Iris pigment epithelial cell (primary cell): ENCODE results near the gene VN1R5.
"Not testable (repeated sequence)": the region's sequence is repeated elsewhere in the genome, so short reads cannot be mapped to it uniquely, and the experiment has no call there.

ENCODE experiments used
- DNase-seq: peaks from one replicate; pipeline ENCODE4 v3.0.0-alpha.2; 2011; ENCODE audit warnings: low read depth

Gene VN1R5

DNA sequence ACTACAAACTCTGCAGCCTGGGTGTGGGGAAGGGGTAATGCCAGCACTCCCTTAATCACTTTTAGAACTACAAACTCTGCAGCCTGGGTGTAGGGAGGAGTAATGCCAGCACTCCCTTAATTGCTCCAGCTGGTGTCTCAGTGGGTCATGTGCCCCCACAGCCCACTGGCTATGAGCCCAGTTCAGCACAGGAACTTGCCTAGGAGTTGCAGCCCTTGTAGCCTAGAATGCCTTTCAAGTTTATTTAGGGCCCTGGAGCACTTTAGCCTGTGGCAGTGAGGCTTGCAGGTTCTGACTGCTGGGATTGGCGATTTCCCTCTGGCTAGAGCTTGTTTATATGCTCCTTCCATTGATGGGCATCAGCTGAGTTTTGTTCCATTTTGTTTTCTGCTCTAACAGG, 17.1 kb downstream of the VN1R5 start:
- no peak for DNase-seq

- DNase-seq: no peak
Observed at GRCh38 chr1:247274605-247275256, 18.9 kb downstream of the VN1R5 start.

GRCh38 chr1:247277191-247277590, 21.3 kb downstream of the VN1R5 start:
- no peak for DNase-seq

- peak; percentile 31 for DNase-seq
Observed at GRCh38 chr1:247281001-247281574, 25.2 kb downstream of the VN1R5 start.

GRCh38 chr1:247286134-247286670, 30.3 kb downstream of the VN1R5 start:
- no peak for DNase-seq

- no peak for DNase-seq
Observed at GRCh38 chr1:247287460-247287859, 31.6 kb downstream of the VN1R5 start.

DNA sequence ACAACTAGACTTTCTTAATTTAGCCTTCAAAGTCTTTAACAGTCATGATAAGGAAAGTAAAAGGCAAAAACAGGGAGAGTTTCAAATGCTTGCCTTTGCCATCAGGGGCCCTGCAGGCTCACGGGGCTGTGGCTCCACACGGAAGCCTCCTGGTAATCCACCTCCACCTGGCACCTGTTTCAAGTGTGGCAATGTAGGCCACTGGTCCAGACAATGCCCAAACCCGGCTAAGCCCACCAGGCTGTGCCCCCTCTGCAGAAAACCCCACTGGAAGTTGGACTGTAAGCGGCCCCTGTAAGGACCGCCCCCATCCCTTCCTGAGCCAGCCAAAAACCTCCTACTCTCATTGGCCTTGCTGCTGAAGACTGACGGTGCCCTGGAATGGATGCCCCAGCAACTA, 32.5 kb downstream of the VN1R5 start:
- no peak for DNase-seq

DNA sequence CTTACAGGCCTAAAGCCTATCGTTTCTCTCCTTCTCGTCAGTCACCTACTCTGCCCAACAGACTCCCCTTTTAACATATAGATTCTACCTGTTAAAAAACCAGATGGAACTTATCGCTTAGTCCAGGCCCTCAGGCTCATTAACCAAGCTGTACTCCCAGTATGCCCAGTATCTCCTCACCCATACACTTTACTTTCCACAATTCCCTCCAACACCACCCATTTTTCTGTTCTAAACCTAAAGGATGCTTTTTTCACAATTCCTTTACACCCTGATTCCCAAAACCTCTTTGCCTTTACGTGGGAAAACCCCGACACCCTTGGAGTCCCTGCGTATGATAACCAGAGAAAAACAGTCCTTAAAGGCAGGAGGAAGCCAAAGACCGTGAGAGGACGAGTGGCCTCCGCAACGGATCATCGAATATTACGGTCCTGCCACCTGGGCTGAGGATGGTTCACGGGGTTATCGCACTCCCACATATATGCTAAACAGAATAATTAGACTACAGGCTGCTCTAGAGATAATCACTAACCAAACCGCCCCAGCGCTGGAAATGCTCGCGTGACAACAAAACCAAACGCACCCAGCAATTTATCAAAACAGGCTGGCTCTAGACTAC, 33.5 kb downstream of the VN1R5 start:
- DNase-seq: not testable (repeated sequence)

GRCh38 chr1:247290576-247290975, 34.7 kb downstream of the VN1R5 start:
- no peak for DNase-seq

DNA sequence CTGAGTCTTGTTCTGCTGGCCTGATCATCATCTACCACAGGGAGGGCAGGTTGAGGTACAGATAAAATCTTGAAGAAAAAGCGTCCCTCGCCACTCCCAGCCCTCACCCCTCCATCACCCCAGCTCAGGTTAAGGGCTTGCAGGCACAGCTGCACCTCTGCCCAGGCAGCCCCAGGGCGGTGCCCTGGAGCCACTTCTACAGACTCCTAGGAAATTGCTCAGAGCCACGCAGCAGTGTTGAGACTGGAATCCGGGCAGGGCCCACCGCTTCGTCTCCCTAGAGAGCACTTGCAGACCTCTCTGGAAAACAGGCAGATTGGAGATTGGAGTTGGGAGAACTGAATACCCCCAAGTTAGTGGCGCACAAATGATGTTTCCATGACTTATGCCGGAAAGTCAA, 35.3 kb downstream of the VN1R5 start:
- DNase-seq: no peak

GRCh38 chr1:247291833-247292561, 36.1 kb downstream of the VN1R5 start:
- DNase-seq: no peak

DNA sequence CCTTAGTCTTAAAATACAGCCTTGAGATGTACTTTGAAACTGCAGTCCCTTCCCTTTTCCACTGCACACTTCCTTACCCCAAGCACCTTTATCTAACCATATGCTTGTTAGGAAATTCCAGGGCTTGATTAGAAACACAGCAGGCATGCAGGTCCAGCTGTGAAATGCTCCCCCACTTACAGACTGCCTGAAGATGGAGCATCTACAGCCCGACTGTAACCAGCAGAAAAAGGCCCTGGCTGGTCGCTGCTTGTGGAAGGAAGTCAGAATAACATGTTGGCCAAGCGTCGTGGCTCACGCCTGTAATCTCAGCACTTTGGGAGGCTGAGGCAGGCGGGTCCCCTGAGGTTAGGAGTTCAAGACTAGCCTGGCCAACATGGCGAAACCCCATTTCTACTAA, 37.2 kb downstream of the VN1R5 start:
- peak; percentile 49 for DNase-seq

GRCh38 chr1:247294282-247294681, 38.4 kb downstream of the VN1R5 start:
- peak; percentile 89 for DNase-seq

GRCh38 chr1:247295274-247295684, 39.4 kb downstream of the VN1R5 start:
- peak; percentile 42 for DNase-seq

DNA sequence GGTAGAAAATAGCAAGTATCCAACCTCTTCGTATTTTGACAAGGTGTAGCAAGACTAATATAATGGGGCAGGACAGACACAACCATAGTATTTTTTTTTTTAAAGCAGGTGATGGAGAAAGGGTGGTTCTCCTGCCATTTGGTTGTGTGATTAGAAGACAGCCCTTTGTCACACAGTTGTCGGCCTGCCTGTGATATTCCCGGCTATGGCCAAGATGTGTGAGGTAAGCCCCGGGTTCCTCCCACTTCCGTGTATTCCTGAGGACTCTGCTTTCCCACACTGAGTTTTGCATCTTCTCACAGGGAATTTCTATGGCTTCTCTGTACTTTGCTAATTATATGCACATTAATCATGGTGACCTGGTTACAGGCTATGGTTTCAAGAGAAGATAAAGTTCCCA, 39.9 kb downstream of the VN1R5 start:
- no peak for DNase-seq

GRCh38 chr1:247296599-247297180, 40.8 kb downstream of the VN1R5 start:
- DNase-seq: no peak

GRCh38 chr1:247297263-247298123, 41.6 kb downstream of the VN1R5 start:
- DNase-seq: no peak

DNA sequence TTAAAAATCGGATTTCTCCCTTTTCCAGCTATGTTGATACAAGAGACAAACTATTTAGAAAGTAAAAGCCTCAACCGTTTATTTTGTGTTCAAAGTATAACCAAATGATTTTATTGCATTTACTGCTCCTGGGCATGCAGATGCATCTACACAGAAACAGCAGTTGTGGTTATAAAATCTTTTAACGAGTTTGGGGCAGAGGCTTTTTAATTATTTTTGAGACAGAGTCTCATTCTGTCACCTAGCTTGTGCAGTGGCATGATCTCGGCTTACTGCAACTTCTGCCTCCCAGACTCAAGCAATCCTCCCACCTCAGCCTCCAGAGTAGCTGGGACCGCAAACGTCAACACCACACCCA, 42.2 kb downstream of the VN1R5 start:
- no peak for DNase-seq

DNA sequence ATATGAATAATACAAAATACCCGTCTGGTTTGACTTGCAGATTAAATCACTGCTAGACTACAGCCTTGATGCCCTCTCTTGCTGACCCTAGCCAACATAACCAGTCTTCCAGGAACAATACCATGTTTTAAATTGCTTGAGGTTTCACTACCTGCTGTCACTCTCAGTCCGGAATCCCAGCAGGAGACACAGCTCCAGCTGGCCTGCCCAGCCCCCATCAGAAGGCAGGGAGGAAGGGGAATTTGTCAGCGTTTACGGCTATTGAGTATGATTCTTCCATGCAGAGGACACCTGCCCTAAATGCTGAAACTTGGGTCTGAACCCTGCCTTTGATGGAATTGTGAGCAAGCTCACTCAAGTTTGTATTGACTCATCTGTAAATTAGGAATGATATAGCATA, 42.8 kb downstream of the VN1R5 start:
- DNase-seq: no peak

DNA sequence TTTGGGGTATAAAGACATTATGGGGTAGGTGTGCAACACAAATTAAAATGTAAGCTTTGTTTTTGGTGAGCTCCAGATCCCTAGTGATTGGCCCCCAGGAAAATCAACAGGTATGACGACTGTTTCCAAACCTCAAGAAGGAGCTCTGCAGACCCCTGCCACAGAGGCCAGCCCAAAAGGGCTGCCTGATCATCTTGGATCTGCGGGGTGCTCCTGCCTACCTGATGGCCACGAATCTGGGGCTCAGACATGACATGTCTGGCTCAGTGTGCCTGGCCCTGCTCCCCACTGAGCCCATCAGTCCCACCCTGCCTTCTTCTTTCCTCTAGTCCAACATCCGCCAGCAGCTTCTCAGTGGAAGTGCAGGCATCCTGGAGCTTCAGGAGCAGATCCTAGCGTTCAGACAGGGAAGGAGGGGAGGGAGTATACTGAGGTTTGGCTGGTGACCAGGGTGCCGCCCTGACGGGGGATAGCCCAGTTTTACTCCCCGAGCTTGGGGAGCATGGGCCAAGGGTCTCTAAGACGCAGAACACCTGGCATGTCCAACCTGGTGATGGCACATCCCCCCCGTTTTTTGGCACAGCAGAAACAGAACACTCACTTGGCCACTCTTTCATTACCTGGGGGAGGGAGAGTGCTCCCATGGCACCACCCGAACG, 44.0 kb downstream of the VN1R5 start:
- DNase-seq: no peak
